Vagina (tissue), 2 donors: ENCODE measurements around the gene WDR26.

Source experiments
- CTCF ChIP-seq, 3 experiments: fragments of 450-650 bp in 2 of 3; fragments of 200-600 bp in 1 of 3; sonication (generic) in 1 of 3; IDR thresholded peaks; one replicate each; pipeline ENCODE4 v1.5.1; 2017 to 2019; ENCODE audit warnings: antibody characterized with exemption in 3 of 3, mild to moderate bottlenecking in 2 of 3, moderate library complexity in 2 of 3
- POLR2A ChIP-seq, 2 donors: fragments of 450-650 bp; IDR thresholded peaks; one replicate each; pipeline ENCODE4 v1.6.1; 2017; ENCODE audit warnings: antibody characterized with exemption in 2 of 2, mild to moderate bottlenecking in 2 of 2, moderate library complexity in 2 of 2
- POLR2AphosphoS5 ChIP-seq, 2 donors: sonication (generic); formaldehyde crosslinking; IDR thresholded peaks; one replicate each; pipeline ENCODE4 v1.9.0; 2017; ENCODE audit warnings: antibody characterized with exemption in 2 of 2, mild to moderate bottlenecking in 2 of 2, low read depth in 1 of 2; ENCODE audit not compliant: insufficient read depth in 1 of 2

DNA sequence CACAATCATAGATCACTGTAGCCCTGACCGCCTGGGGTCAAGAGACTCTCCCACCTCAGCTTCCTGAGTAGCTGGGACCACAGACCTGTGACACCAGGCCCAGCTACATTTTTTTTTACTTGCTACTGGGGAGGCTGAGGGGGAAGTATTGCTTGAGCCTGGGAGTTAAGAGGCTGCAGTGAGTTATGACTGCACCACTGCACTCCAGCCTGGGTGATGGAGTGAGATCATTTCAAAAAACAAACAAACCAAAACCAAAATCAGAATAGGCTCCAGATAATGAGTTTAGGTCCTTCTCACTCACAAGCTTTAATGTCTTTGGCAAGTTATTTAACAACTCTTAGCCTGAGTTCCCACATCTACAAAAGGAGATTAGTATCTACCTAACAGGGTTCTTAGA lies 22.8 kb downstream of the WDR26 start:
- TF ChIP-seq CTCF (IDR thresholded peaks at IDR 0.05) (no peak), POLR2AphosphoS5 (IDR thresholded peaks at IDR 0.05; ENCODE audit: insufficient read depth in 1 of 2, low read depth in 1 of 2) (no peak), POLR2A (IDR thresholded peaks at IDR 0.05) (no peak)
